GM10248 (cell line): ENCODE results near the gene CPLX4.

Source experiments
- CTCF ChIA-PET: fragments of 300-600 bp; sonication (Branson Sonifier 250); formaldehyde crosslinking; extraction: SDS; loops from one replicate; lab custom pipeline; 2021; ENCODE audit warnings: antibody characterized with exemption; lab: Yijun Ruan, JAX
- POLR2A ChIA-PET: fragments of 350-650 bp; sonication (Branson Sonifier 250); formaldehyde crosslinking; extraction: SDS; loops from one replicate; lab custom pipeline; 2020; ENCODE audit warnings: antibody characterized with exemption; lab: Yijun Ruan, JAX
- DNase-seq: peaks from one replicate; pipeline ENCODE4 v3.0.0; 2012; ENCODE audit errors: extremely low spot score
- TF ChIP-seq, protein P1 (sequence below): IDR thresholded peaks from 2 replicates; pipeline ENCODE4 v1.5.1; 2012; ENCODE audit warnings: mild to moderate bottlenecking, low read depth; ENCODE audit errors: extremely low read depth, missing control alignments, control extremely low read depth

CPLX4 gene

GRCh38 chr18:59286341-59286740 is 32.1 kb downstream of the CPLX4 start:
- TF ChIP-seq, protein P1, sequence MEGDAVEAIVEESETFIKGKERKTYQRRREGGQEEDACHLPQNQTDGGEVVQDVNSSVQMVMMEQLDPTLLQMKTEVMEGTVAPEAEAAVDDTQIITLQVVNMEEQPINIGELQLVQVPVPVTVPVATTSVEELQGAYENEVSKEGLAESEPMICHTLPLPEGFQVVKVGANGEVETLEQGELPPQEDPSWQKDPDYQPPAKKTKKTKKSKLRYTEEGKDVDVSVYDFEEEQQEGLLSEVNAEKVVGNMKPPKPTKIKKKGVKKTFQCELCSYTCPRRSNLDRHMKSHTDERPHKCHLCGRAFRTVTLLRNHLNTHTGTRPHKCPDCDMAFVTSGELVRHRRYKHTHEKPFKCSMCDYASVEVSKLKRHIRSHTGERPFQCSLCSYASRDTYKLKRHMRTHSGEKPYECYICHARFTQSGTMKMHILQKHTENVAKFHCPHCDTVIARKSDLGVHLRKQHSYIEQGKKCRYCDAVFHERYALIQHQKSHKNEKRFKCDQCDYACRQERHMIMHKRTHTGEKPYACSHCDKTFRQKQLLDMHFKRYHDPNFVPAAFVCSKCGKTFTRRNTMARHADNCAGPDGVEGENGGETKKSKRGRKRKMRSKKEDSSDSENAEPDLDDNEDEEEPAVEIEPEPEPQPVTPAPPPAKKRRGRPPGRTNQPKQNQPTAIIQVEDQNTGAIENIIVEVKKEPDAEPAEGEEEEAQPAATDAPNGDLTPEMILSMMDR: no peak
- DNase-seq: no peak
- POLR2A ChIA-PET: no interaction called here
- CTCF ChIA-PET: interaction anchor here (1.6 to 1.8 kb wide), 2 partner anchors 14 to 116 kb away, joined by 6 to 7 read pairs; partner anchors contain the start of gene RAX

GRCh38 chr18:59282341-59282740 is 36.1 kb downstream of the CPLX4 start:
- POLR2A ChIA-PET: no interaction called here
- no peak for DNase-seq

DNA sequence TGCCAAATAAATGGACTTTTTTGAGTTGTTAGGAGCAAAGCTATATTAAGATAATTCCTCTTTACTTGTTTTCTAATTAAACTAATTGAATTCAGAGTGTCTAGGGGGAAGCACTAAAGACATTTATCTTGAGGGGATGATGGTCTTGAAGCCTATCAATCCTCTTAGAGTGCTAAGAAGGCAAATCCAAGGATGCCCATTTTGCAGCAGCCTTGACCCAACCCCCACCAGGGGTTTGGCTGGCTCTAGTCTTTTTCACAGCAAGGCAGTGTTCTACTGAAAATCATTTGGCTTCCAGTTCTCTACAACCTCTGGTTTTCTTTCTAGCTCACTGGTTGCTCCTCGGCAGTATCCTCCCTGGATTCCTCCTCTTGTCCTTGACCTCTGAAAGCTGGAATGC is 38.7 kb downstream of the CPLX4 start:
- ChIA-PET POLR2A (interaction anchor here (0.6 kb wide), 1 partner anchor 266 kb away, joined by 3 read pairs; no protein-coding TSS in a partner anchor), CTCF (interaction anchor here (0.9 kb wide), 1 partner anchor 41 kb away, joined by 3 read pairs; no protein-coding TSS in a partner anchor)
- TF ChIP-seq, protein P1: no peak
- DNase-seq: no peak

More at GRCh38 chr18:59282341-59282740, 36.1 kb downstream of the CPLX4 start:
- TF ChIP-seq, protein P1: no peak
- CTCF ChIA-PET: interaction anchor here (1.1 kb wide), 1 partner anchor 10 kb away, joined by 3 read pairs; no protein-coding TSS in a partner anchor

- CTCF ChIA-PET: interaction anchor here (0.9 to 2.8 kb wide), 3 partner anchors 22 to 41 kb away, joined by 3 to 12 read pairs (median 3); no protein-coding TSS in a partner anchor
- no peak for DNase-seq
- POLR2A ChIA-PET: no interaction called here
- TF ChIP-seq, protein P1: no peak
Observed at GRCh38 chr18:59279193-59279592, 39.3 kb downstream of the CPLX4 start.

- TF ChIP-seq, protein P1: no peak
- POLR2A ChIA-PET: no interaction called here
- DNase-seq: no peak
- CTCF ChIA-PET: interaction anchor here (0.9 to 2.8 kb wide), 3 partner anchors 22 to 40 kb away, joined by 3 to 12 read pairs (median 3); no protein-coding TSS in a partner anchor
Observed at GRCh38 chr18:59278793-59279192, 39.7 kb downstream of the CPLX4 start.

DNA sequence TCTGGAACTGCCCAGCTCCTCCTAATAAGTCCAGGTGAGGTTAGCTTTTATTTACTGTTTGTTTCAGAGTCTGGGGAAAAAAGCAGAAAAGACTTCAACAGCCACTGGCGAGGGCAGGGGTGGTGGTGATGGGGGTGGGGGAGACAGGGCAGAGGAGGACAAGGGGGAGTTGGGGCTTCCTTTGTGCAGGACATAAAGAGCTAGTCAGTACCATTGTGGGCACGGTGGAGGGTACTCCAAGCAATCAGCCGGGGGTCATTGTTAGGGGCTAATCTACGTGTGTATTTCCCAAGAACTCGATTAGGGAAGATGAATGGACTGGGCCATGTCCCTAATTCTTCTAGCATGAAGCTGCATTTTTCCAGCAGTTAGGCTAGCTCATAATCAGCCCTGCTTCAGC is 42.4 kb downstream of the CPLX4 start:
- no peak for DNase-seq
- ChIA-PET CTCF (interaction anchor here (1.0 to 1.7 kb wide), 3 partner anchors 12 to 205 kb away, joined by 3 to 4 read pairs (median 3); no protein-coding TSS in a partner anchor), POLR2A (no interaction called here)
- TF ChIP-seq, protein P1: no peak
